NB4 (cell line): ENCODE measurements around the gene POLR1B.

Source experiments
- CTCF ChIP-seq: IDR thresholded peaks from one replicate; pipeline ENCODE4 v1.5.1; 2012; ENCODE audit warnings: low read depth, low read length
- MAX ChIP-seq: IDR thresholded peaks from 2 replicates; pipeline ENCODE4 v1.6.1; 2011; ENCODE audit warnings: low read depth, low read length
- POLR2A ChIP-seq: IDR thresholded peaks from 2 replicates; pipeline ENCODE4 v1.6.1; 2011; ENCODE audit warnings: mild to moderate bottlenecking; ENCODE audit not compliant: insufficient read length; ENCODE audit errors: extremely low read depth

GRCh38 chr2:112604952-112605351, 62.7 kb downstream of the POLR1B start:
- TF ChIP-seq POLR2A (no peak), CTCF (no peak), MAX (no peak)
